Kasumi-1 (cell line): ENCODE data around the gene MEFV.

Experiments
- DNase-seq, 2 experiments: peaks; one replicate each; lab custom pipeline; 2025; lab: John Stamatoyannopoulos, UW

Gene MEFV

GRCh38 chr16:3268294-3268693, 11.9 kb upstream of the MEFV start:
- DNase-seq = no peak

- peak; percentile 53 to 56 for DNase-seq
These were observed 10.6 kb upstream of the MEFV start for GRCh38 chr16:3266873-3267537.

- DNase-seq = peak; percentile 83 to 91
These were observed 8.0 kb upstream of the MEFV start for GRCh38 chr16:3264137-3265036.

GRCh38 chr16:3262517-3262916, 6.1 kb upstream of the MEFV start:
- no peak for DNase-seq

- DNase-seq = no peak
These were observed 3.4 kb upstream of the MEFV start for GRCh38 chr16:3259836-3260235.

- DNase-seq = no peak
These were observed 533 bp upstream of the MEFV start for GRCh38 chr16:3256866-3257465.

GRCh38 chr16:3254309-3254708, 2.1 kb downstream of the MEFV start:
- DNase-seq = no peak

GRCh38 chr16:3252967-3253366, 3.5 kb downstream of the MEFV start:
- no peak for DNase-seq

- no peak for DNase-seq
These were observed 7.0 kb downstream of the MEFV start for GRCh38 chr16:3249451-3249850.

- DNase-seq = no peak
These were observed 7.4 kb downstream of the MEFV start for GRCh38 chr16:3249020-3249419.

- DNase-seq = no peak
These were observed 7.8 kb downstream of the MEFV start for GRCh38 chr16:3248596-3248995.

GRCh38 chr16:3246876-3247275, 9.6 kb downstream of the MEFV start:
- DNase-seq = no peak

- DNase-seq = no peak
These were observed 10.4 kb downstream of the MEFV start for GRCh38 chr16:3246002-3246401.

GRCh38 chr16:3243882-3244281, 12.6 kb downstream of the MEFV start:
- no peak for DNase-seq

GRCh38 chr16:3242709-3243108, 13.7 kb downstream of the MEFV start:
- DNase-seq = no peak

- DNase-seq = no peak
These were observed 14.7 kb downstream of the MEFV start for GRCh38 chr16:3241761-3242160.

GRCh38 chr16:3235856-3236669, 20.4 kb downstream of the MEFV start:
- DNase-seq = no peak

- DNase-seq = peak; percentile 67 to 81
These were observed 21.4 kb downstream of the MEFV start, which contains the start of gene ZNF200 for GRCh38 chr16:3234857-3235561. Gene ZNF200, minus strand, starts transcription at chr16:3235158. Its CDS starts 1,403 bp downstream, at chr16:3233755.

- DNase-seq = no peak
These were observed 21.9 kb downstream of the MEFV start for GRCh38 chr16:3234543-3234856.

GRCh38 chr16:3223913-3224515, 32.4 kb downstream of the MEFV start:
- no peak for DNase-seq

- no peak for DNase-seq
These were observed 35.6 kb downstream of the MEFV start for GRCh38 chr16:3220839-3221238.
